Endothelial cell (in vitro differentiated cells): ENCODE data around the gene NISCH. TPM values are rescaled to one million over a fixed set of nuclear protein-coding genes. Genes with fewer than 3 reads are reported as not detected.
A peak's percentile ranks its signal among the peaks of the same experiment; 100 is the strongest.

Experiments
- DNase-seq: peaks from one replicate; pipeline ENCODE4 v3.0.0; 2021; ENCODE audit warnings: low spot score
- H3K27ac Mint-ChIP-seq: one replicate; pipeline ENCODE4 v1.8.0; 2021; ENCODE audit warnings: mixed read lengths, inconsistent platforms; ENCODE audit not compliant: unreplicated experiment
- H3K27me3 Mint-ChIP-seq: one replicate; pipeline ENCODE4 v1.8.0; 2021; ENCODE audit warnings: mild to moderate bottlenecking, moderate library complexity, mixed read lengths, inconsistent platforms; ENCODE audit not compliant: unreplicated experiment
- H3K36me3 Mint-ChIP-seq: one replicate; pipeline ENCODE4 v1.8.0; 2021; ENCODE audit warnings: mild to moderate bottlenecking, low read depth, mixed read lengths, inconsistent platforms; ENCODE audit not compliant: unreplicated experiment
- H3K4me1 Mint-ChIP-seq: one replicate; pipeline ENCODE4 v1.8.0; 2021; ENCODE audit warnings: mild to moderate bottlenecking, mixed read lengths, inconsistent platforms; ENCODE audit not compliant: unreplicated experiment
- H3K4me3 Mint-ChIP-seq: one replicate; pipeline ENCODE4 v1.8.0; 2021; ENCODE audit warnings: mild to moderate bottlenecking, mixed read lengths, inconsistent platforms; ENCODE audit not compliant: unreplicated experiment
- H3K9me3 Mint-ChIP-seq: one replicate; pipeline ENCODE4 v1.8.0; 2021; ENCODE audit warnings: mixed read lengths, inconsistent platforms; ENCODE audit not compliant: unreplicated experiment
- long read RNA-seq: library from polyadenylated mRNA; unstranded; transcript quantifications from one replicate; pipeline ENCODE4 v2.0.0, GENCODE V29; 2020; ENCODE audit not compliant: unreplicated experiment
- total RNA-seq: library from RNA; stranded (reverse); fragmentation: NEBNext Ultra II Directional; extraction: Animal tissue kit (Norgen Biotek cat#: 25700); gene quantifications from one replicate; pipeline ENCODE4 v1.2.1, GENCODE V29; 2021; ENCODE audit not compliant: unreplicated experiment
- TF ChIP-seq, protein P1 (sequence below): fragments of 200-600 bp; sonication (generic); IDR thresholded peaks from one replicate; pipeline ENCODE4 v1.5.0; 2021; ENCODE audit warnings: antibody characterized with exemption; ENCODE audit not compliant: unreplicated experiment

Gene NISCH
- 261 TPM for total RNA-seq
- long read RNA-seq, full-length matches to known transcripts, result 8 of 36 reads
- long read RNA-seq, partial matches to known transcripts, result 25 of 36 reads
- long read RNA-seq, other reads (novel, unspliced or antisense), result 3 of 36 reads

GRCh38 chr3:52455283-52456168 is at the start of gene NISCH:
TSS of gene NISCH (plus strand) at chr3:52455604. CDS start at chr3:52455642, 38 bp downstream.
- Mint-ChIP-seq H3K36me3 (peaks cover 26% of the 10 kb centered on the region), H3K27me3 (peaks cover 9% of the 10 kb centered on the region)
- TF ChIP-seq, protein P1, sequence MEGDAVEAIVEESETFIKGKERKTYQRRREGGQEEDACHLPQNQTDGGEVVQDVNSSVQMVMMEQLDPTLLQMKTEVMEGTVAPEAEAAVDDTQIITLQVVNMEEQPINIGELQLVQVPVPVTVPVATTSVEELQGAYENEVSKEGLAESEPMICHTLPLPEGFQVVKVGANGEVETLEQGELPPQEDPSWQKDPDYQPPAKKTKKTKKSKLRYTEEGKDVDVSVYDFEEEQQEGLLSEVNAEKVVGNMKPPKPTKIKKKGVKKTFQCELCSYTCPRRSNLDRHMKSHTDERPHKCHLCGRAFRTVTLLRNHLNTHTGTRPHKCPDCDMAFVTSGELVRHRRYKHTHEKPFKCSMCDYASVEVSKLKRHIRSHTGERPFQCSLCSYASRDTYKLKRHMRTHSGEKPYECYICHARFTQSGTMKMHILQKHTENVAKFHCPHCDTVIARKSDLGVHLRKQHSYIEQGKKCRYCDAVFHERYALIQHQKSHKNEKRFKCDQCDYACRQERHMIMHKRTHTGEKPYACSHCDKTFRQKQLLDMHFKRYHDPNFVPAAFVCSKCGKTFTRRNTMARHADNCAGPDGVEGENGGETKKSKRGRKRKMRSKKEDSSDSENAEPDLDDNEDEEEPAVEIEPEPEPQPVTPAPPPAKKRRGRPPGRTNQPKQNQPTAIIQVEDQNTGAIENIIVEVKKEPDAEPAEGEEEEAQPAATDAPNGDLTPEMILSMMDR, result no peak

GRCh38 chr3:52406231-52406661 is 49.2 kb upstream of the NISCH start:
- H3K4me1 Mint-ChIP-seq, result peaks cover 18% of the 10 kb centered on the region
- TF ChIP-seq, protein P1, result no peak
- no peak for DNase-seq
- H3K27me3 Mint-ChIP-seq, result peaks cover 17% of the 10 kb centered on the region
- no peak overlapping the region for H3K27ac Mint-ChIP-seq
- peaks cover 31% of the 10 kb centered on the region for H3K36me3 Mint-ChIP-seq
- H3K4me3 Mint-ChIP-seq, result no peak overlapping the region
- H3K9me3 Mint-ChIP-seq, result no peaks in the 10 kb centered on the region

More at GRCh38 chr3:52455283-52456168, at the start of gene NISCH:
- Mint-ChIP-seq H3K9me3 (no peaks in the 10 kb centered on the region), H3K27ac (peak within 1 kb of the TSS; percentile 89), H3K4me3 (peak within 1 kb of the TSS; percentile 100), H3K4me1 (peaks cover 32% of the 10 kb centered on the region)
- DNase-seq, result peak; percentile 93

GRCh38 chr3:52406791-52407510 is 48.5 kb upstream of the NISCH start:
- TF ChIP-seq, protein P1, result no peak
- peaks cover 19% of the 10 kb centered on the region for H3K27me3 Mint-ChIP-seq
- H3K27ac Mint-ChIP-seq, result no peak overlapping the region
- H3K36me3 Mint-ChIP-seq, result peaks cover 31% of the 10 kb centered on the region
- no peaks in the 10 kb centered on the region for H3K9me3 Mint-ChIP-seq
- peaks cover 23% of the 10 kb centered on the region for H3K4me1 Mint-ChIP-seq
- DNase-seq, result no peak
- H3K4me3 Mint-ChIP-seq, result peak overlapping the region; percentile 95

DNA sequence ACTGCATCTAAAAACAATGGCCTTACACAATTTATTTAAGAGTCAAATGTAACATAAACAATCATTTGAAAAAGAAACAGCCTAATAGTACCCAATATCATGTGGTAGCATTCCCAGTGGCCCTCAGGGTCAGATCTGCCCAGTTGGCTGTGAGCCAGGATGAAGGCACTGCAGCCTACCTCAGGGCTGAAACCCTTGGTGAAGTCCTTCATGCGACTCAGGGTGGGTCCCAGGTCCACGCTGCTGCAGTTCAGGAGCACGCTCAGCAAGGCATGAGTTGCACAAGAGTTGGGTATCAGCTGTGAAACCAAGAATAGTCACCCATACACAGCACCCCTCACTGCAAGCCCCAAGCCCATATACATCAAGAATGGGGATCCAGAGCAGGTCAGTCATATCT is 47.6 kb upstream of the NISCH start:
- Mint-ChIP-seq H3K36me3 (peaks cover 26% of the 10 kb centered on the region), H3K27me3 (peaks cover 19% of the 10 kb centered on the region), H3K4me3 (peak overlapping the region; percentile 95), H3K27ac (peak overlapping the region; percentile 19), H3K9me3 (no peaks in the 10 kb centered on the region), H3K4me1 (peaks cover 23% of the 10 kb centered on the region)
- DNase-seq, result no peak
- TF ChIP-seq, protein P1, result no peak
